ENCODE measurements around the gene GCSAM. TPM values are rescaled to one million over a fixed set of nuclear protein-coding genes. Genes with fewer than 3 reads are reported as not detected.

Gene GCSAM
- polyA plus RNA-seq, 1 experiment: not detected

- no peaks in the 10 kb centered on the region for H3K9me3 ChIP-seq (ENCODE audit: control insufficient read depth, insufficient read depth, low read length)
- no peak overlapping the region for H3K27ac ChIP-seq (ENCODE audit: low read depth, low read length)
- no peaks in the 10 kb centered on the region for H3K27me3 ChIP-seq (ENCODE audit: control insufficient read depth, insufficient read depth, low read length)
- POLR2A ChIA-PET: no interaction called here
- no peak for TF ChIP-seq CTCF (IDR thresholded peaks at IDR 0.05; ENCODE audit: low read depth, low read length)
- H3K4me3 ChIP-seq (ENCODE audit: low read depth, low read length): no peak overlapping the region
- CTCF ChIA-PET: interaction anchor here (2.0 kb wide), 1 partner anchor 158 kb away, joined by 6 read pairs; no protein-coding TSS in a partner anchor
- DNase-seq (ENCODE audit: low read depth, low spot score): no peak
These were observed 1.5 kb upstream of the GCSAM start for GRCh38 chr3:112134335-112135124.

GRCh38 chr3:112133626-112134334 lies 732 bp upstream of the GCSAM start:
- Histone ChIP-seq H3K4me3 (ENCODE audit: low read depth, low read length) (no peak overlapping the region), H3K9me3 (ENCODE audit: control insufficient read depth, insufficient read depth, low read length) (no peaks in the 10 kb centered on the region), H3K27ac (ENCODE audit: low read depth, low read length) (no peak overlapping the region), H3K27me3 (ENCODE audit: control insufficient read depth, insufficient read depth, low read length) (no peaks in the 10 kb centered on the region)
- POLR2A ChIA-PET: no interaction called here
- no peak for TF ChIP-seq CTCF (IDR thresholded peaks at IDR 0.05; ENCODE audit: low read depth, low read length)
- no peak for DNase-seq (ENCODE audit: low read depth, low spot score)
- CTCF ChIA-PET: no interaction called here

- no peak for DNase-seq (ENCODE audit: low read depth, low spot score)
- no peaks in the 10 kb centered on the region for H3K27me3 ChIP-seq (ENCODE audit: control insufficient read depth, insufficient read depth, low read length)
- H3K9me3 ChIP-seq (ENCODE audit: control insufficient read depth, insufficient read depth, low read length): no peaks in the 10 kb centered on the region
- TF ChIP-seq CTCF (IDR thresholded peaks at IDR 0.05; ENCODE audit: low read depth, low read length): no peak
- no peak overlapping the region for H3K4me3 ChIP-seq (ENCODE audit: low read depth, low read length)
- H3K27ac ChIP-seq (ENCODE audit: low read depth, low read length): no peak overlapping the region
- POLR2A ChIA-PET: no interaction called here
- CTCF ChIA-PET: no interaction called here
These were observed 494 bp downstream of the GCSAM start for GRCh38 chr3:112132554-112132953.

- POLR2A ChIA-PET: no interaction called here
- CTCF ChIA-PET: no interaction called here
- Histone ChIP-seq H3K9me3 (ENCODE audit: control insufficient read depth, insufficient read depth, low read length) (no peaks in the 10 kb centered on the region), H3K27me3 (ENCODE audit: control insufficient read depth, insufficient read depth, low read length) (no peaks in the 10 kb centered on the region), H3K4me3 (ENCODE audit: low read depth, low read length) (no peak overlapping the region), H3K27ac (ENCODE audit: low read depth, low read length) (no peak overlapping the region)
- DNase-seq (ENCODE audit: low read depth, low spot score): no peak
- TF ChIP-seq CTCF (IDR thresholded peaks at IDR 0.05; ENCODE audit: low read depth, low read length): no peak
These were observed 960 bp downstream of the GCSAM start for GRCh38 chr3:112132088-112132487.

GRCh38 chr3:112131111-112131510 lies 1.9 kb downstream of the GCSAM start:
- ChIA-PET POLR2A (no interaction called here), CTCF (no interaction called here)
- no peak overlapping the region for H3K27ac ChIP-seq (ENCODE audit: low read depth, low read length)
- no peak overlapping the region for H3K4me3 ChIP-seq (ENCODE audit: low read depth, low read length)
- TF ChIP-seq CTCF (IDR thresholded peaks at IDR 0.05; ENCODE audit: low read depth, low read length): no peak
- H3K27me3 ChIP-seq (ENCODE audit: control insufficient read depth, insufficient read depth, low read length): no peaks in the 10 kb centered on the region
- H3K9me3 ChIP-seq (ENCODE audit: control insufficient read depth, insufficient read depth, low read length): no peaks in the 10 kb centered on the region
- DNase-seq (ENCODE audit: low read depth, low spot score): no peak
